Fibroblast of lung (primary cell): ENCODE measurements around the gene SLIT3. TPM values are rescaled to one million over a fixed set of nuclear protein-coding genes. Genes with fewer than 3 reads are reported as not detected.

Experiments used
- DNase-seq, 2 donors: peaks; one replicate each; pipeline versions ENCODE4 v3.0.0 to v3.0.0-alpha.2; 2010; ENCODE audit warnings: low read depth in 2 of 2
- H2AFZ ChIP-seq: 2 replicates; pipeline ENCODE4 v1.5.1; 2012; ENCODE audit warnings: low read length, control low read depth, inconsistent platforms
- H3K27ac ChIP-seq: 2 replicates; pipeline ENCODE4 v1.5.1; 2011; ENCODE audit warnings: low read length, control low read depth; ENCODE audit not compliant: insufficient read depth
- H3K27me3 ChIP-seq: 2 replicates; pipeline ENCODE4 v1.5.1; 2011; ENCODE audit warnings: mild to moderate bottlenecking, low read length; ENCODE audit not compliant: control insufficient read depth, insufficient read depth
- H3K36me3 ChIP-seq: 2 replicates; pipeline ENCODE4 v1.5.1; 2011; ENCODE audit warnings: low read length; ENCODE audit not compliant: control insufficient read depth, insufficient read depth
- H3K4me1 ChIP-seq: 2 replicates; pipeline ENCODE4 v1.5.1; 2011; ENCODE audit warnings: low read length; ENCODE audit not compliant: control insufficient read depth, insufficient read depth; ENCODE audit errors: extremely low read depth
- H3K4me2 ChIP-seq: 2 replicates; pipeline ENCODE4 v1.5.1; 2011; ENCODE audit warnings: low read length, control low read depth; ENCODE audit not compliant: insufficient read depth; ENCODE audit errors: extremely low read depth
- H3K4me3 ChIP-seq, 4 experiments: fragments of 200-600 bp in 1 of 4; sonication (generic) in 1 of 4; replicated peaks in 1 of 4; 2 replicates each; pipeline ENCODE4 v1.5.1; 2011 to 2016; ENCODE audit warnings: low read length in 4 of 4, low read depth in 3 of 4, mild to moderate bottlenecking in 3 of 4, control low read depth in 2 of 4, inconsistent platforms in 1 of 4, mixed read lengths in 1 of 4; ENCODE audit not compliant: insufficient read depth in 1 of 4; ENCODE audit errors: control extremely low read depth in 1 of 4
- H3K79me2 ChIP-seq: 2 replicates; pipeline ENCODE4 v1.5.1; 2012; ENCODE audit warnings: mild to moderate bottlenecking, low read length, inconsistent platforms; ENCODE audit not compliant: control insufficient read depth, insufficient read depth
- H3K9ac ChIP-seq: 2 replicates; pipeline ENCODE4 v1.5.1; 2011; ENCODE audit warnings: mild to moderate bottlenecking, low read length, control low read depth; ENCODE audit not compliant: insufficient read depth
- H3K9me3 ChIP-seq: 2 replicates; pipeline ENCODE4 v1.5.1; 2012; ENCODE audit warnings: low read depth, low read length; ENCODE audit not compliant: control insufficient read depth, insufficient read depth
- H4K20me1 ChIP-seq: 2 replicates; pipeline ENCODE4 v1.5.1; 2011; ENCODE audit warnings: low read length; ENCODE audit not compliant: control insufficient read depth, insufficient read depth; ENCODE audit errors: extremely low read depth
- EZH2 ChIP-seq: IDR thresholded peaks from 2 replicates; pipeline ENCODE4 v1.5.1; 2012; ENCODE audit warnings: low read length, control low read depth, mild to moderate bottlenecking; ENCODE audit errors: missing control alignments
- polyA plus RNA-seq, 2 donors: library from polyadenylated mRNA; depleted of rRNA in 1 of 2; stranded (reverse) in 1 of 2; unstranded in 1 of 2; fragments of >200 nt; gene quantifications; 2 replicates each; pipeline ENCODE4 v1.2.1, GENCODE V29; 2011 to 2012; ENCODE audit warnings: missing spikeins in 1 of 2
- total RNA-seq: library from RNA; depleted of rRNA; stranded (reverse); fragments of >200 nt; gene quantifications from 2 replicates; pipeline ENCODE4 v1.2.1, GENCODE V29; 2014
- TF ChIP-seq, protein P1 (sequence below), 2 donors: IDR thresholded peaks in 1 of 2; conservative IDR thresholded peaks in 1 of 2; 1 replicate in 1 of 2; 2 replicates in 1 of 2; pipeline ENCODE4 v1.5.1; 2011 to 2012; ENCODE audit warnings: low read length in 2 of 2, control low read depth in 1 of 2, inconsistent platforms in 1 of 2, low read depth in 1 of 2, mild to moderate bottlenecking in 1 of 2

SLIT3 gene
- total and polyA plus RNA-seq, 2 donors (not counting 1 experiment from before 2014, with no cell fraction given): 1.6 to 4.6 TPM

DNA sequence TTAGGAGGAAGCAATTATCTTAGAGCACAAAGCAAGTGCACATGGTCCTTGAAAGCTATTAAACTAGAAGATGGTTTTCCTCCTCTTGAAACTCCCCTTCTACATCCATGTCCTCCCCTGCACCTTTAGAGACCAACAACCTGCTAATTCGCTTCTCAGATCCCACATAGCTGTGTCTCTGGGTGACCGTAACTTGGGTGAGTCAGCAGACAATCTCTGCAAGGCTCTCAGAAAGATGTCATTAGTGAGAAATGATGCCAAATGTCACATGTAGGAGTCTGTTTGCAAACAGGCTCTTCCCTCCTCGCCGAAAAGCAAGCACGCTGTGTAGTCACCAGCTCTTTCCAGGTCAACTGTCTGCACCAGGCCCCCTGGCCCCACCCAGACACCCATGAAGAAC lies 291.8 kb downstream of the SLIT3 start:
- Histone ChIP-seq H4K20me1 (no peaks in the 10 kb centered on the region), H3K4me1 (no peaks in the 10 kb centered on the region), H3K4me2 (no peak overlapping the region), H3K9ac (no peak overlapping the region), H3K27me3 (no peaks in the 10 kb centered on the region), H3K4me3 (no peak overlapping the region), H3K9me3 (no peaks in the 10 kb centered on the region), H2AFZ (no peak overlapping the region), H3K79me2 (no peaks in the 10 kb centered on the region), H3K27ac (no peak overlapping the region), H3K36me3 (no peaks in the 10 kb centered on the region)
- TF ChIP-seq EZH2: no peak
- TF ChIP-seq, protein P1, sequence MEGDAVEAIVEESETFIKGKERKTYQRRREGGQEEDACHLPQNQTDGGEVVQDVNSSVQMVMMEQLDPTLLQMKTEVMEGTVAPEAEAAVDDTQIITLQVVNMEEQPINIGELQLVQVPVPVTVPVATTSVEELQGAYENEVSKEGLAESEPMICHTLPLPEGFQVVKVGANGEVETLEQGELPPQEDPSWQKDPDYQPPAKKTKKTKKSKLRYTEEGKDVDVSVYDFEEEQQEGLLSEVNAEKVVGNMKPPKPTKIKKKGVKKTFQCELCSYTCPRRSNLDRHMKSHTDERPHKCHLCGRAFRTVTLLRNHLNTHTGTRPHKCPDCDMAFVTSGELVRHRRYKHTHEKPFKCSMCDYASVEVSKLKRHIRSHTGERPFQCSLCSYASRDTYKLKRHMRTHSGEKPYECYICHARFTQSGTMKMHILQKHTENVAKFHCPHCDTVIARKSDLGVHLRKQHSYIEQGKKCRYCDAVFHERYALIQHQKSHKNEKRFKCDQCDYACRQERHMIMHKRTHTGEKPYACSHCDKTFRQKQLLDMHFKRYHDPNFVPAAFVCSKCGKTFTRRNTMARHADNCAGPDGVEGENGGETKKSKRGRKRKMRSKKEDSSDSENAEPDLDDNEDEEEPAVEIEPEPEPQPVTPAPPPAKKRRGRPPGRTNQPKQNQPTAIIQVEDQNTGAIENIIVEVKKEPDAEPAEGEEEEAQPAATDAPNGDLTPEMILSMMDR (conservative IDR thresholded peaks at IDR 0.05 in 1 of 2, IDR thresholded peaks at IDR 0.05 in 1 of 2; ENCODE audit: low read depth in 1 of 2, low read length in 2 of 2): no peak
- DNase-seq: peak in 1 of 2 donors; percentile 61

DNA sequence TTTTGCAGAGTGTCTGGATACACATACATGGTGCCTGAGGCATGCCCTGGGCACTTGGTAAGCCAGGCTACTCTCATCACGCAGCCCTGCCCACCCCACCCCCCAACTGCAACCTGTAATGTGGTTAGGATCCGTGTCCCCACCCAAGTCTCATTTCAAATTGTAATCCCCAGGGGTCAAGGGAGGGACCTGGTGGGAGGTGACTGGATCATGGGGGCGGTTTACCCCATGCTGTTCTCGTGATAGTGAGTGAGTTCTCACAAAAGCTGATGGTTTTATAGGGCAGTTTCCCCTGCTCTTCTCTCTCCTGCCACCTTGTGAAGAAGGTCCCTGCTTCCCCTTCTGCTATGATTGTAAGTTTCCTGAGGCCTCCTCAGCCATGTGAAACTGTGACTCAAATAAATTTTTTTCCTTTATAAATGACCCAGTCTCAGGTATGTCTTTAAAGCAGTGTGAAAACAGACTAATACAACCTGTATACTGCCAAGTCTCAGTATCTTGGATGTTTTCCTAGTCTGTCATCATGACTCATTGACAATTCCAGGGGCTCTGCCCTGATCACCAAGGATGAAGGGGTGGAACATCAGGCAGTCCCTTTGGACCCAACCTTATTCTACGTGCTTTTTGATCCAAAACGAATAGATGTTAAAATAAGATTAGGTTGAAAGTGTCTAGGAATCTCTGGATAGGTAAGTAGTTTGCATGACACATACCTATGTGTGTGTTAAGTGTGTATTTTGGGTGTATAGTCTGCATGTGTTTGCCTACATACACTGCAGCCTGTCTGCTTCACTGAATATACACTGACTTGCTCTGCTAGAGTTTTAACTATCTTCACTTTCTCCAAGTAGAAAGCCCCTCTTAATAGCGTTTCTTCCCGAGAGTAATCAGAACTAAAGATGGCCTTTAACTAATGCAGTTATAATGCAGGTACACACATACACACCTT lies 293.8 kb downstream of the SLIT3 start:
- Histone ChIP-seq H3K4me3 (no peak overlapping the region), H3K4me2 (no peak overlapping the region), H2AFZ (no peak overlapping the region), H3K36me3 (no peaks in the 10 kb centered on the region), H3K79me2 (no peaks in the 10 kb centered on the region), H3K27ac (no peak overlapping the region), H3K9ac (no peak overlapping the region), H4K20me1 (no peaks in the 10 kb centered on the region), H3K4me1 (no peaks in the 10 kb centered on the region), H3K27me3 (no peaks in the 10 kb centered on the region), H3K9me3 (no peaks in the 10 kb centered on the region)
- DNase-seq: peak in 1 of 2 donors; percentile 81
- TF ChIP-seq, protein P1 (conservative IDR thresholded peaks at IDR 0.05 in 1 of 2, IDR thresholded peaks at IDR 0.05 in 1 of 2; ENCODE audit: low read depth in 1 of 2, low read length in 2 of 2): no peak
- no peak for TF ChIP-seq EZH2

DNA sequence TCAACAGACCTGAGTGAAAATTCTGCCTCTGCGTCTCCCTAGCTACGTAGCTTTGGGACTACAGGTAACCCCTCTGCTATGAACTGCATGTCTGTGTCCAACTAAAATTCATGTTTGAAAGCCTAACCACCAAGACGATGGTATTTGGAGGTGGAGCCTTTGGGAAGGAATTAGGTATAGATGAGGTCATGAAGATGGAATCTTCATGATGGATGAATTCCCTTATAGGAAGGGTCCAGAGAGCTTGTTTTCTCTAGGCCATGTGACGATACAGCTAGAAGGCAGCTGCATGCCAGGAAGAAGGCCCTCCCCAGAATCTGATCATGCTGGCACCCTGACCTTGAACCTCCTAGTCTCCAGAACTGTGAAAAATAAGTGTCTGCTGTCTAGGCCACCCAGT lies 296.4 kb downstream of the SLIT3 start:
- Histone ChIP-seq H3K9ac (no peak overlapping the region), H3K27ac (no peak overlapping the region), H3K4me1 (no peaks in the 10 kb centered on the region), H2AFZ (no peak overlapping the region), H3K4me2 (no peak overlapping the region), H3K27me3 (no peaks in the 10 kb centered on the region), H3K79me2 (no peaks in the 10 kb centered on the region), H3K4me3 (no peak overlapping the region), H3K36me3 (no peaks in the 10 kb centered on the region), H3K9me3 (no peaks in the 10 kb centered on the region), H4K20me1 (no peaks in the 10 kb centered on the region)
- DNase-seq: peak in 1 of 2 donors; percentile 79
- no peak for TF ChIP-seq EZH2
- TF ChIP-seq, protein P1 (conservative IDR thresholded peaks at IDR 0.05 in 1 of 2, IDR thresholded peaks at IDR 0.05 in 1 of 2; ENCODE audit: low read depth in 1 of 2, low read length in 2 of 2): no peak
